Osteocyte (in vitro differentiated cells): Measurements from ENCODE around the gene FGGY. TPM values are rescaled to one million over a fixed set of nuclear protein-coding genes. Genes with fewer than 3 reads are reported as not detected.

Experiments used
- DNase-seq: peaks from one replicate; pipeline ENCODE4 v3.0.0; 2021; ENCODE audit warnings: mixed read lengths; ENCODE audit not compliant: unreplicated experiment; ENCODE audit errors: extremely low spot score
- H3K27ac Mint-ChIP-seq: one replicate; pipeline ENCODE4 v1.8.0; 2021; ENCODE audit warnings: mild to moderate bottlenecking, mixed read lengths; ENCODE audit not compliant: unreplicated experiment
- H3K27me3 Mint-ChIP-seq: one replicate; pipeline ENCODE4 v1.8.0; 2021; ENCODE audit warnings: mixed read lengths; ENCODE audit not compliant: unreplicated experiment
- H3K36me3 Mint-ChIP-seq: one replicate; pipeline ENCODE4 v1.8.0; 2021; ENCODE audit warnings: mixed read lengths; ENCODE audit not compliant: unreplicated experiment
- H3K4me1 Mint-ChIP-seq: one replicate; pipeline ENCODE4 v1.8.0; 2021; ENCODE audit warnings: mixed read lengths; ENCODE audit not compliant: unreplicated experiment
- H3K4me3 Mint-ChIP-seq: one replicate; pipeline ENCODE4 v1.8.0; 2021; ENCODE audit warnings: mild to moderate bottlenecking, moderate library complexity, mixed read lengths; ENCODE audit not compliant: unreplicated experiment
- H3K9me3 Mint-ChIP-seq: one replicate; pipeline ENCODE4 v1.8.0; 2021; ENCODE audit warnings: mixed read lengths; ENCODE audit not compliant: unreplicated experiment
- total RNA-seq: library from RNA; stranded (reverse); gene quantifications from 2 replicates; pipeline ENCODE4 v1.2.1, GENCODE V29; 2021
- TF ChIP-seq, protein P1 (sequence below): fragments of 200-600 bp; sonication (generic); IDR thresholded peaks from 2 replicates; pipeline ENCODE4 v1.5.0; 2021; ENCODE audit warnings: antibody characterized with exemption, mild to moderate bottlenecking, moderate library complexity

Gene FGGY
- total RNA-seq, 1 donor from 2014 or later = 9.1 TPM

DNA sequence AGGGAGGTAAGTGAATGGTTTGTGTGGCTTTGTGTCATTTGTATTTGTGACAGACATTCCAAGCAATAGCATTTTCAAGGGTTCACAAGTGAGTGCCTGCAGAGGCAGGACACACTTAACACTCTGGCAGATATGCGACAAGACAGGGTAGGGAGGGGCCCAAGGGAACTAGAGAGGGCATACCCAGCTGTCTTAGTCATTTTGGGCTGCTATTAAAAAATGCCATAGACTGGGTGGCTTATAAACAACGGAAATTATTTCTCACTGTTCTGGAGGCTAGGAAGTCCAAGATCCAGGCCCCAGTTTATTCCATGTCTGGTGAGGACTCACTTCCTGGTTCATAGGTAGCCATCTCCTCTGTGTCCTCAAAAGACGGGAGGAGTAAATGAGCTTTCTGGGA, 137.4 kb downstream of the FGGY start:
- no peaks in the 10 kb centered on the region for H3K27me3 Mint-ChIP-seq
- peaks cover 19% of the 10 kb centered on the region for H3K4me1 Mint-ChIP-seq
- no peak overlapping the region for H3K4me3 Mint-ChIP-seq
- TF ChIP-seq, protein P1, sequence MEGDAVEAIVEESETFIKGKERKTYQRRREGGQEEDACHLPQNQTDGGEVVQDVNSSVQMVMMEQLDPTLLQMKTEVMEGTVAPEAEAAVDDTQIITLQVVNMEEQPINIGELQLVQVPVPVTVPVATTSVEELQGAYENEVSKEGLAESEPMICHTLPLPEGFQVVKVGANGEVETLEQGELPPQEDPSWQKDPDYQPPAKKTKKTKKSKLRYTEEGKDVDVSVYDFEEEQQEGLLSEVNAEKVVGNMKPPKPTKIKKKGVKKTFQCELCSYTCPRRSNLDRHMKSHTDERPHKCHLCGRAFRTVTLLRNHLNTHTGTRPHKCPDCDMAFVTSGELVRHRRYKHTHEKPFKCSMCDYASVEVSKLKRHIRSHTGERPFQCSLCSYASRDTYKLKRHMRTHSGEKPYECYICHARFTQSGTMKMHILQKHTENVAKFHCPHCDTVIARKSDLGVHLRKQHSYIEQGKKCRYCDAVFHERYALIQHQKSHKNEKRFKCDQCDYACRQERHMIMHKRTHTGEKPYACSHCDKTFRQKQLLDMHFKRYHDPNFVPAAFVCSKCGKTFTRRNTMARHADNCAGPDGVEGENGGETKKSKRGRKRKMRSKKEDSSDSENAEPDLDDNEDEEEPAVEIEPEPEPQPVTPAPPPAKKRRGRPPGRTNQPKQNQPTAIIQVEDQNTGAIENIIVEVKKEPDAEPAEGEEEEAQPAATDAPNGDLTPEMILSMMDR = no peak
- no peaks in the 10 kb centered on the region for H3K9me3 Mint-ChIP-seq
- no peak for DNase-seq
- no peak overlapping the region for H3K27ac Mint-ChIP-seq
- H3K36me3 Mint-ChIP-seq = no peaks in the 10 kb centered on the region

- no peaks in the 10 kb centered on the region for H3K36me3 Mint-ChIP-seq
- no peaks in the 10 kb centered on the region for H3K9me3 Mint-ChIP-seq
- no peak overlapping the region for H3K27ac Mint-ChIP-seq
- peaks cover 19% of the 10 kb centered on the region for H3K4me1 Mint-ChIP-seq
- H3K4me3 Mint-ChIP-seq = no peak overlapping the region
- no peaks in the 10 kb centered on the region for H3K27me3 Mint-ChIP-seq
- DNase-seq = no peak
- TF ChIP-seq, protein P1 = no peak
Measured at GRCh38 chr1:59436637-59437036, 139.7 kb downstream of the FGGY start.

- Mint-ChIP-seq H3K36me3 (no peaks in the 10 kb centered on the region), H3K27ac (no peak overlapping the region), H3K9me3 (no peaks in the 10 kb centered on the region), H3K27me3 (no peaks in the 10 kb centered on the region), H3K4me1 (peaks cover 12% of the 10 kb centered on the region), H3K4me3 (no peak overlapping the region)
- TF ChIP-seq, protein P1 = no peak
- DNase-seq = no peak
Measured at GRCh38 chr1:59438058-59438560, 141.2 kb downstream of the FGGY start.

DNA sequence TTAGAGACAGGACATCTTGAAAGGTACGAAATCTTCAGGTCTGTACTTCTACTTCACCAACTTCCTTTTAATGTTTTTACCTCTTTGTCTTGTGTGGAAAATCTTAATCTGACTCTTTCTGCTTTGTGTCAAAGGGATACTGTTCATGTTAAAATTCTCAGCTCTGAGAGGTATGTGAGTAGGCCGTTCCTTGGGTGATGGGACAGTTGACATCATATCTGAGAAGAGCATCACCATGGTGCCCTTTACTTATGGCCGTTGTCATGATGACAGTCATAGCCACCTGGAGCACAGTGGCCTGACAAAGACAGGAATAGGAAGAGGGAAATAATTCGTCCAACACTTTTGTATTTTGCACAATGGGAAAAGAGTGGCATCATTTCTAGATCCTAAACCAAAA, 145.6 kb downstream of the FGGY start:
- peaks cover 23% of the 10 kb centered on the region for H3K4me1 Mint-ChIP-seq
- DNase-seq = no peak
- no peak overlapping the region for H3K27ac Mint-ChIP-seq
- H3K36me3 Mint-ChIP-seq = no peaks in the 10 kb centered on the region
- no peaks in the 10 kb centered on the region for H3K27me3 Mint-ChIP-seq
- no peak overlapping the region for H3K4me3 Mint-ChIP-seq
- TF ChIP-seq, protein P1 = no peak
- no peaks in the 10 kb centered on the region for H3K9me3 Mint-ChIP-seq

GRCh38 chr1:59443310-59443709, 146.4 kb downstream of the FGGY start:
- Mint-ChIP-seq H3K36me3 (no peaks in the 10 kb centered on the region), H3K27me3 (no peaks in the 10 kb centered on the region), H3K9me3 (no peaks in the 10 kb centered on the region), H3K4me3 (no peak overlapping the region), H3K4me1 (peaks cover 23% of the 10 kb centered on the region), H3K27ac (no peak overlapping the region)
- DNase-seq = no peak
- TF ChIP-seq, protein P1 = no peak
